Osteoblast (primary cell): ENCODE measurements around the gene ELMOD3. TPM values are rescaled to one million over a fixed set of nuclear protein-coding genes. Genes with fewer than 3 reads are reported as not detected.
A peak's percentile ranks its signal among the peaks of the same experiment; 100 is the strongest.
"Not testable (repeated sequence)": the region's sequence is repeated elsewhere in the genome, so short reads cannot be mapped to it uniquely, and the experiment has no call there.

Experiments
- DNase-seq: peaks from one replicate; pipeline ENCODE4 v3.0.0; 2011; ENCODE audit warnings: low spot score, mixed read lengths; ENCODE audit not compliant: insufficient read length; ENCODE audit errors: missing footprints
- H2AFZ ChIP-seq: 2 replicates; pipeline ENCODE4 v1.6.0; 2011; ENCODE audit warnings: mild to moderate bottlenecking, low read length
- H3K27ac ChIP-seq: 2 replicates; pipeline ENCODE4 v1.5.1; 2011; ENCODE audit warnings: mild to moderate bottlenecking, low read depth, low read length, moderate library complexity
- H3K27me3 ChIP-seq: 2 replicates; pipeline ENCODE4 v1.6.0; 2012; ENCODE audit warnings: mild to moderate bottlenecking, control low read depth, inconsistent platforms, low read length, moderate library complexity; ENCODE audit not compliant: insufficient read depth
- H3K36me3 ChIP-seq: 2 replicates; pipeline ENCODE4 v1.5.1; 2011; ENCODE audit warnings: mild to moderate bottlenecking, low read length, control low read depth, moderate library complexity; ENCODE audit not compliant: insufficient read depth
- H3K4me1 ChIP-seq: 2 replicates; pipeline ENCODE4 v1.5.1; 2011; ENCODE audit warnings: mild to moderate bottlenecking, low read length, control low read depth, moderate library complexity; ENCODE audit not compliant: insufficient read depth
- H3K4me2 ChIP-seq: 2 replicates; pipeline ENCODE4 v1.6.0; 2011; ENCODE audit warnings: mild to moderate bottlenecking, low read length; ENCODE audit not compliant: insufficient read depth
- H3K4me3 ChIP-seq: fragments of 200-600 bp; sonication (generic); 3 replicates; pipeline ENCODE4 v1.5.1; 2012; ENCODE audit warnings: mild to moderate bottlenecking, low read length, inconsistent platforms; ENCODE audit not compliant: insufficient read depth
- H3K79me2 ChIP-seq: 2 replicates; pipeline ENCODE4 v1.6.0; 2012; ENCODE audit warnings: mild to moderate bottlenecking, low read length, control low read depth, inconsistent platforms; ENCODE audit not compliant: insufficient read depth
- H3K9me3 ChIP-seq: 2 replicates; pipeline ENCODE4 v1.5.1; 2011; ENCODE audit warnings: low read depth, low read length, control low read depth
- H4K20me1 ChIP-seq: 2 replicates; pipeline ENCODE4 v1.6.0; 2012; ENCODE audit warnings: mild to moderate bottlenecking, low read length, control low read depth; ENCODE audit not compliant: insufficient read depth
- CTCF ChIP-seq: IDR thresholded peaks from 2 replicates; pipeline ENCODE4 v1.5.1; 2011; ENCODE audit warnings: mild to moderate bottlenecking, low read depth, low read length, moderate library complexity; ENCODE audit errors: extremely low read depth
- total RNA-seq: library from RNA; depleted of rRNA; stranded (reverse); fragments of >200 nt; gene quantifications from 2 replicates; pipeline ENCODE4 v1.2.3, GENCODE V29; 2012

Gene ELMOD3
- total RNA-seq, 1 donor = 22.1 TPM

- peak overlapping the region; percentile 83 for H3K4me2 ChIP-seq
- H3K27me3 ChIP-seq = no peaks in the 10 kb centered on the region
- no peaks in the 10 kb centered on the region for H3K36me3 ChIP-seq
- no peaks in the 10 kb centered on the region for H3K79me2 ChIP-seq
- H3K9me3 ChIP-seq = no peaks in the 10 kb centered on the region
- H3K4me3 ChIP-seq = peak overlapping the region; percentile 65
- peak overlapping the region; percentile 60 for H3K27ac ChIP-seq
- TF ChIP-seq CTCF = no peak
- DNase-seq = no peak
- no peaks in the 10 kb centered on the region for H4K20me1 ChIP-seq
- peak overlapping the region; percentile 72 for H2AFZ ChIP-seq
- peaks cover 15% of the 10 kb centered on the region for H3K4me1 ChIP-seq
These were observed 83.8 kb downstream of the ELMOD3 start for GRCh38 chr2:85438201-85439024.

- Histone ChIP-seq H3K4me3 (no peak overlapping the region), H3K27ac (peak overlapping the region; percentile 60), H4K20me1 (no peaks in the 10 kb centered on the region), H3K36me3 (no peaks in the 10 kb centered on the region), H3K4me1 (peaks cover 10% of the 10 kb centered on the region), H2AFZ (no peak overlapping the region), H3K9me3 (no peaks in the 10 kb centered on the region), H3K4me2 (no peak overlapping the region), H3K27me3 (no peaks in the 10 kb centered on the region), H3K79me2 (no peaks in the 10 kb centered on the region)
- DNase-seq = no peak
- no peak for TF ChIP-seq CTCF
These were observed 84.5 kb downstream of the ELMOD3 start for GRCh38 chr2:85439025-85439472.

- not testable (repeated sequence) for H2AFZ ChIP-seq, H3K4me2 ChIP-seq, H3K36me3 ChIP-seq, H3K9me3 ChIP-seq, H3K4me3 ChIP-seq, H4K20me1 ChIP-seq, DNase-seq, H3K27ac ChIP-seq, H3K79me2 ChIP-seq, H3K27me3 ChIP-seq
- H3K4me1 ChIP-seq = peaks cover 11% of the 10 kb centered on the region
These were observed 85.0 kb downstream of the ELMOD3 start for GRCh38 chr2:85439569-85439968.

DNA sequence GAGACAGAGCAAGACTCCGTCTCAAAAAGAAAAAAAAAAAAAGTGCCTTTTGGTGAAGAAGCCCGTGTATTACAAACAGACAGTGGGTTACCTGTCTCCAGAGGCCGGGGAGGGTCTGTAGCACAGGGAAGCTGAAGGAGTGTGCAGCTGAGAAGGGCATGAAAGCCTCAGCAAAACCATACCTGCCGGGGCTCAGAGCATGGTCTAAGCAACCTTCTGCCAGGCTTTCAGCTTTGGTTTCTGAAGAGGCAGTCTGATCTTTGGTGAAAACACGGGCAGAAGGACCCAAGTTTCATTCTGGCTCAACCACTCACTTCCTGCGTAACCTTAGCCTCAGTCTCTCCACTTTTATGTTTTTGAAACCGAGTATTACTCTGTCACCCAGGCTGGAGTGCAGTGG lies 85.4 kb downstream of the ELMOD3 start:
- Histone ChIP-seq H3K9me3 (no peaks in the 10 kb centered on the region), H3K27me3 (no peaks in the 10 kb centered on the region), H4K20me1 (no peaks in the 10 kb centered on the region), H3K27ac (no peak overlapping the region), H3K4me2 (no peak overlapping the region), H3K4me1 (peaks cover 16% of the 10 kb centered on the region), H2AFZ (no peak overlapping the region), H3K36me3 (no peaks in the 10 kb centered on the region), H3K4me3 (no peak overlapping the region), H3K79me2 (no peaks in the 10 kb centered on the region)
- no peak for DNase-seq
- TF ChIP-seq CTCF = no peak
